HG02759 (cell line): ENCODE results near the gene HYOU1.
"Not testable (repeated sequence)": the region's sequence is repeated elsewhere in the genome, so short reads cannot be mapped to it uniquely, and the experiment has no call there.

Experiments used
- ATAC-seq: cut with Tn5 transposase; IDR thresholded peaks from one replicate; pipeline ENCODE4 v1.9.1; 2021; ENCODE audit warnings: mild to moderate bottlenecking, moderate library complexity; ENCODE audit not compliant: unreplicated experiment

Gene HYOU1

DNA sequence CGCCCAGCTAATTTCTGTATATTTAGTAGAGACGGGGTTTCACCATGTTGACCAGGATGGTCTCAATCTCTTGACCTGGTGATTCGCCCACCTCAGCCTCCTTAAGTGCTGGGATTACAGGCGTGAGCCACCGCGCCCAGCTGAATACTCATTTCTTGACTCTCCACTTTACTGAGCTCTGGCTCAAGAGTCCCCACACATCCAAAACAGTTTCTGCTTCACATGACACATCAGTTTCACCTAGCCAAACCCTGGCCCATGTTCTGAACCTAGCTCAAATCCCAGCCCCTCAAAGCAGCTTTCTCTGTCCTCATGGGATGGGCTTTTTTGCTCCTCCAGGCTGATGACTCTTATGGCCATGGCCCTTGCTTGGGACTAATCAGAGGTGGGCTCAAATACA, 9.8 kb downstream of the HYOU1 start:
- ATAC-seq: no peak

DNA sequence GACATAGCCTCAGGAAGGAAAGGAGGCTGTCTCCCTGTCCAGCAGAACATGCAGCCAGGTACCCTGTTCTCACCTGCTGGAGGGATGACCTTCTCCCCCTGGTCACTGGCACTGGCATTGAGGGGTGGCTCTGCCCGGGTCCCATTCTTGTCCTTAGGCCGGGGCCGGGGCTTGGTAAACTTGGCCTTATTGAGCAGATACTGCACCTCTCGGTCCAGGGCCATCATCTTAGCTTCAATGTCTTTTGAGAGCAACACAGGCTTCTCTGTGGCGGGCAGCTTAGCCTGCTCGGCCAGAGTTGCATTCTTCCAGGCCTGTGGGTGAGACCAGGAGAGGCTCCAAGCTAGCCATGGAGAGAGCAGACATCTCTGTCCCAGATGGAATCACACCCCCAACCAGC, 10.5 kb downstream of the HYOU1 start:
- ATAC-seq: no peak

DNA sequence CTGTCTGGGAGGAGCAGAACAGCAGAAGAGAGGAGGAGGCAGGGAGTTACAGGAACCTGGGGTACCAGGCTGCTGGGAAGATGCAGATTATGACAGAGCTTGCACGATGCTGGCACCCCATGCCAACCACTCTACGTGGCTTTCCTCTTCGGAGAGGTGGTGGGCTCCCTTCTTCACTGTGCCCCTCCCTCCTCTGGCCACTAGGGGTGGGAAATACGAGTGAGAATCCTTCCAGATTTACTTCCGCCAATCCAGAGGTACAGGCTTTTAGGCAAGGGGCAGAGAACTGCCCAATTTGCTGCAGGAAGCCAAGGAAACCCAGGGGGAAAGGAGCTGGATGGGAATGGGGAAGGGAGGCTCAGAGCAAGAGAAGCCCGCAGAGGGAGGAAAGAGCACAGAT, 12.3 kb downstream of the HYOU1 start:
- ATAC-seq: no peak

DNA sequence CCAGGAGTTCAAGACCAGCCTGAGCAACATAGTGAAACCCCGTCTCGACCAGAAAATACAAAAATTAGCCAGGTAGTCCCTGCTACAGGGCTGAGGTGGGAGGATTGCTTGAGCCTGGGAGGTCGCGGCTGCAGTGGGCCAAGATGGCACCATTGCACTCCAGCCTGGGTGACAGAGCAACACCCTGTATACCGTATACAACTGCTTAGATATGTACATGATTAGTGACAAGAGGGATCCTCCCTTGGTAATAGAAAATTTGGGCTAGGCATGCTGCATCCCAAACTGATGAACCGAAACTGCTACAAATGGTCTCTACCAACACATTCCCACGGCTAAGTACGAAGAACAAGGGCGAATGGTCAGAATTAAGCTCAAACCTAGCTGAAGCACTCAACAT, 14.1 kb downstream of the HYOU1 start:
- ATAC-seq: no peak

DNA sequence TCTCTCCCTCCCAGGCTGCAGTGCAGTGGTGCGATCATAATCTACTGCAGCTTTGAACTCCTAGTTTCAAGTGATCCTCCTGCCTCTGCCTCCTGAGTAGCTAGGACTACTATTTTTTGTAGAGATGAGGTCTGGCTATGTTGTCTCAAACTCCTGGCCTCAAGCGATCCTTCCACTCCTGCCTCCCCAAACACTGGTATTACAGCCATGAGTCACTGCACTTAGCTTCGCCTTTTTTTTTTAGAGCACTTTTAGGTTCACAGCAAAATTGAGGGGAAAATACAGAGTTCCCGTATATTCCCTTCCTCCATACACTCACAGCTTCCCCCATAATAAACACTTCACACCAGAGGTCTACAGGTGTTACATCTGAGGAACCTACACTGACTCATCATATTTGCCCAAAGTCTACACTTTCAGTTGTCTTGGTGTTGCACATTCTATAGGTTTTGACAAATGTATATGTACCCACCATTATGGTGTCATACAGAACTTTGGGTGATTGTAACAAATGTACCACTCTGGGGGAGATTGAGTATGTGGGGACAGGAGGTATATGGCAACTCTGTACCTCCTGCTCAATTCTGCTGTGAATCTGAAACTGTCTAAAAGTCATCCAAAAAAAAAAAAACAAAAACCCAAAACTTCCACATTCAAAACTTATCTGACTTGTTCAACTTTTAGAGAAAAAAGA, 15.0 kb downstream of the HYOU1 start:
- no peak for ATAC-seq

DNA sequence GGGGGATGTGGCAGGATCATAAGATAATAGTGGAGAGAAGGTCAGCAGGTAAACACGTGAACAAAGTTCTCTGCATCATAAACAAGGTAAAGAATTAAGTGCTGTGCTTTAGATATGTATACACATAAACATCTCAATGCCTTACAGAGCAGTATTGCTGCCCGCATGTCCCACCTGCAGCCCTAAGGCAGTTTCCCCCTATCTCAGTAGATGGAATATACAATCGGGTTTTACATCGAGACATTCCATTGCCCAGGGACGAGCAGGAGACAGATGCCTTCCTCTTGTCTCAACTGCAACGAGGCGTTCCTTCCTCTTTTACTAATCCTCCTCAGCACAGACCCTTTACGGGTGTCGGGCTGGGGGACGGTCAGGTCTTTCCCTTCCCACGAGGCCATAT, 17.5 kb downstream of the HYOU1 start:
- not testable (repeated sequence) for ATAC-seq

DNA sequence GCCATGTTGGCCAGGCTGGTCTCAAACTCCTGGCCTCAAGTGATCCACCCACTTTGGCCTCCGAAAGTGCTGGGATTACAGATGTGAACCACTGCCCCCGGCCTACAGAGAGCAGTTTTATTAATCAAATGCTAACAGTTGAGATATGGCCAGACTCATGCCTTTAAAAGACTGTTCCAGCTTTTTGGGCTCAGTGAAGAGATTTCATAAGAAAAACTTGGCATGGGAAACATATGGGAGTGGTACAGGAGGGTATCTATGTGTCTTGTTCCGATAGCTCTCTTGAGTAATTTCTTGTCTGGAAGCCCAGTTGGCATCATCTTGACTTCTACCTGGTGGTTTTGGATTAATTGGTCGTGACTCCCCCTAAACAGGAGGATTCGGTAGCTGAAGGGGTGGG, 18.1 kb downstream of the HYOU1 start:
- ATAC-seq: no peak

DNA sequence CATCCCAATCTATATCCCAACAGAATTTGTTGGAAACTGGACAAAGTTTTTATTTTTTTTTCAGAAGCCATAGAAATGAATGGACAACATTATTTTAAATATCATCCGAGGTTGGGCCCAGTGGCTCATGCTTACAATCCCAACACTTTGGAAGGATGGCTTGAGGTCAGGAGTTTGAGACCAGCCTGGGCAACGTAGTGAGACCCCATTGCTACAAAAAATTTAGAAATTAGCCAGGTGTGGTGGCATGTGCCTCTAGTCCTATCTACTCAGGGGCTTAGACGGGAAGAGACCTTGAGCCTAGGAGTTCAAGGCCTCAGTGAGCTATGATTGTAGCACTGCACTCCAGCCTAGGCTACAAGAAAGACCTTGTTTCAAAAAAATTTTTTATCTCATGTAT, 22.2 kb downstream of the HYOU1 start:
- ATAC-seq: no peak

DNA sequence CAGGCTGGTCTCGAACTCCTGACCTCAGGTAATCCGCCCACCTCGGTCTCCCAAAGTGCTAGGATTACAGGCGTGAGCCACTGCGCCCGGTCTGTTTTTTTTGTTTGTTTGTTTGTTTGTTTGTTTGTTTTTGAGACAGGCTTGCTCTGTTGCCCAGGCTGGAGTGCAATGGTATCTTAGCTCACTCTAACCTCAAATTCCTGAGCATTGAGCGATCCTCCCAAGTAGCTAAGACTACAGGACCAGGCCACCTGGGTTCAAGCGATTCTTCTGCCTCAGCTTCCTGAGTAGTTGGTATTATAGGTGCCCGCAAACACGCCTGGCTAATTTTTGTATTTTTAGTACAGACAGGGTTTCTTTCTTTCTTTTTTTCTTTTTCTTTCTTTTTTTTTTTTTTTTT, 23.6 kb downstream of the HYOU1 start:
- not testable (repeated sequence) for ATAC-seq

DNA sequence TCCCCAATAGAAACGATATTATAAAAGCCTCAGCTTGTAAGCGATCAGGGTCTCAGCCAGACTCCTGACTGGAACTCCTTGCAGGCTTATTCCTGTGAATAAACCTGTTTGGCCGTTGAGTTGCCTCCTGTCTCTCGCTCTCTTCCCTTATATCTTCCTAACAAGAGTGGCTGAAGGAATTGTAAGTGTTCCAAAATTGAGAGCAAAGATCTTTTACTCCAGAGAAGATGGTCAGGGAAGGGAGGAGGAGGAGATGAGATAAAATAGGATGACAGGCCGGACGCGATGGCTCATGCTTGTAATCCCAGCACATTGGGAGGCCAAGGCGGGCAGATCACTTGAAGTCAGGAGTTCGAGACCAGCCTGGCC, 25.1 kb downstream of the HYOU1 start:
- no peak for ATAC-seq

DNA sequence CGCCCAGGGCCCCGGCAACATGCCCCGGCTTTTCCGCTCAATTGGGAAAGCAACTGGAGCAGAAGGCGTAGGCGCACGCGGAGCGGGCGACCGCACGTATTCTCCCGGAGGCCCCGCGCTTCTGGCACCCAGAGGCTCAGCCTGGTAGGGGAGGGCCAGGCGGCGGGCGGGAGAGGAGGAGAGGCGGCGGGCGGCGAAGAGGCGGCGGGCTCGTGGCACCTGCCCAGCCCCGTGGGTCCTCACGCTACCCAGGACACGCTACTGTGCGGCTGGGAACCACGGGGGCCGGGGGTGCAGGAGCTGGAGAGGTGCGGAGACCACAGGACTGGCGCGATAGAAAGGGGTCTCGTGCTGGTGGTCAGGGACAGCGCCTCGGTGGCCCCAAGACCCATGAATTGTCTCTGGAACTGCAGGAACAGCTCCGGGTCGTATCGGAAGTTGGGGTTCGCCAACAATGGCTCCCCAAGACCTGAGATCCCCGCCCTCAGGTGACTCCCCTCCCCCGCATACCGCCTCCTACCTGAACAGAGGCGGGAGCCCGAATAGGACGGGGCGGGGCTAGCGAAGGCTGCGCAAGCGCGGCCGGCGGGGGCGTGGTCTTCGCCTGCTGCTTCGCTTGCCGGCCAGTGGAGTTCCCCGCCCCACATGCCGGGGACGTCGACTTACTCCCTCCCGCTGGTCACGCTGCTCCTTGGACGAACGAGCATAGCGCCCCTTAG, 26.5 kb downstream of the HYOU1 start, which contains the start of gene SLC37A4:
SLC37A4 (minus strand) TSS at position 549 of the 719 bp plus-strand sequence.
- peak; percentile 89 for ATAC-seq

DNA sequence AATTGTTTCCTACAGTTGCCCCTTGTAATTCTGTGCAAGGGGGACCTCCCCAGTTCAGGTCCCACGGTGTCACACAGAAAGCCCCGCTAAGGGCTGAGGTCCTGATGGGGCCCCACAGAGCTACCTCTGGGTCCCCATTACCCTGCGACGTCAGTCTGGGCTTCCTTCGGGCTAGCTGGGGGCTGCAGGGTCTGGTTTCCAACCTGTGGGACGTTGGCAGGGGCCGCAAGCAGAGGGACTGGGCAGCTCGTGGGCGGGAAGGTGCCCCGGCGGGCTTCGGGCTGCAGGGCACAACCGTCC, 27.0 kb downstream of the HYOU1 start:
- ATAC-seq: peak; percentile 16

DNA sequence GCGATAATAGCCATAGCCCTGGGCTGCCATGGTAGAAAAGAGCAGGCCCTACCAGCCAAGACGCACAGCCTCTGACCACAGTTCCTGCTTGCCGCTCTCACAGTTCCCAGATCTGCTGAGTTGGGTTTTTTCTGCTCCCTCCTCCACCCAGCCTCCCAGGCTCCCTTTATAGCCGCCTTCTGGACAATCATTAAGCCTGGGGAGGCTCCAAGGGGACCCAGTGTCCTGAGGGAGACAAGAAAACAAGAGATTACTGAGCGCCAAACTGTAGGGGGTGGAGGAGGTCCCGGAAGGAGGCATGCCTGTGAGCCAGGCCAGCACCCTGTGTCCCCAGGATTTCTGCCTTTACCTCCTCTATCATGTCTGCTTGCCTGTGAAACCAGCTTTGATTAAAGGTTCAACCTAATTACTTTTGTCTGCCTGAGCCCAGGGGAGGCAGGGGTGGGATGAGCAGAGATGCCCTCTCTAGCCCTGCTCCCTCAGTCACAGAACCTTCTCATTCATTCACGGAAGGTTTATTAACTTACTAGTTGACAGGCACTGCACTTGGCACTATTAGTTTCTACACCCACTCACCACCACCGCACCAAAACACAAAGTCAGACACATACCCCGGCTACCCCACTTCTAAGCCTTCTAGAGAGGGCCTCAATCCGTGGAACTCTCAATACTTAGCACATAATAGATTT, 27.5 kb downstream of the HYOU1 start:
- peak; percentile 21 for ATAC-seq

DNA sequence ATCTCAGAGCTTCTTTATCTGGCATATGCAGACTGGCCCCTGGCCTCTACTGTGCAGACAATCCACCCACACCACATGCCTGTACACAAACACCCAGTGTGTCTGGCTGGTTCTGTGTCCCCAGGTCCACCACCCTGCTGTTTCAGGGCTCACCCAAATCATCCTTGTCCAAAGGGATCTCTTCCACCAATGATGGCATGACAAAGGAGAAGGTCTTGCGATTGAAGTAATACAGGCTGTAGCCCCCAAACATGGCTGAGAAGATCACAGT, 28.0 kb downstream of the HYOU1 start:
- ATAC-seq: no peak

DNA sequence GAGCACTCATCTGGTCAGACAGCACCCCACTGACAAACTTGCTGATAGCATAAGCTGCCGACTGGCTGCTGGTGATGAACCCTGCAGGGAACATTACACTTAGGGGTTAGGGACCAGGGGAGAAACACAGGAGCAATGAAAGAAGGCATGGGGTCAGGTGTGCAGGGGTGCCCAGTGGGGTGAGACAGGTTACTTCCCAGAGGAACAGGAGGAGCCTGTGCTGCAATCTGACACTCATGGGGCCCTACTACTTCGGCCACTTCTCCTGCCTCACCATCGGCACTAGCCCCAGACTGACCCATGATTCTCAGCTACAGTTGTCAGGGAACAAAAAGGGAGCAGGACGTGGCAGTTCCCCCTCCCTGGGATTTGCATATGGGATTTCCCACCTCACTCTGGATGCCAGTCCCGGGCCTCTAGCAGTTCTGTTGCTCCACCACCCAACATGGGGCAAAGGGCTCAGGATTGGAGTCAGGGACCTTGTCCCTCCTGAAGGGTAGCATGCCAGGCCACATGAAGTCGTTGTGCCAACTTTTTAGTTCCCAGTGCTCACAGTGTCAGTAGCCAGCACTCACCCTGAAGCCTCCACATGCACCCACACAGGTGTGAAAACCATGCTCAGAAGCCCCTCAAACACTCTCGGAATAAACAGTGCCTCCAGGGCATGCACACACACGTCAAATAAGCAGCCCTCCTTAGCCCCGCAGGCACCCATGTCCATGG, 28.5 kb downstream of the HYOU1 start:
- ATAC-seq: no peak

DNA sequence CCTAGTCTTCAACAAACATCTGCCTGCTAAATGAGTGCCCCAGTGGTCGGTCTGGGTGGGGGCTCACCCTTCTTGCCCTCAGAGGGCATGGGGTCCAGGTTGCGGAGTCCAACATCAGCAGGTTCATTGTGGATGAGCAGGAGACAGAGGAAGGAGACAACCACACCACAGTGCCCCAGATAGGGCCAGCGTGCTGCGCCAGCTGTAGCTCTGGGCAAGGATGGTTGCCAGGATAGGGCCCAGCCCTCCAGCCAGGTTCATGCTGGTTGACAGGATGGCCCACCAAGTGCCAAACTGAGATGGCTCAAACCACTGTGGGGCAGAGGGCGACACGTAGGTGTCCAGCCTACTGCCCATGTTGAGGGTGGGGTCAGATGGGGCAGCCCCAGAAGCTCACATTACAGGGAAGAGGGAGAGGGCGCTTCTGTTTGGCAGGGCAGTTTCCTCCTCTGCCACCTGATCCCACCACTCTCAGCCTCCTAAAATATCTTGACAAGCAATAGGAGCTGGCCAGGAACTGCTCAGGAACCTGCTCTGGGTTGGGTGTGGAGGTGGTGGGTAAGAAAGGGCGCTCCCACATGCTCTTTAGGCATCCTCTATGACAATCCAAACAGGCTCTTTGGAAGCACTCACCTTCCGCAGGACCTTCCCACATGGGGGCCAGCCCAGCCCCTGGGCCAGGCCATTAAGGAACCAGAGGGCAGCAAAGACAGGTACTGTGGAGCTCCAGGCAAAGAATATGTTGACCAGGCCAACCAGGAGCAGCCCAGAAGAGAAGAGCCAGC, 29.3 kb downstream of the HYOU1 start:
- ATAC-seq: no peak

DNA sequence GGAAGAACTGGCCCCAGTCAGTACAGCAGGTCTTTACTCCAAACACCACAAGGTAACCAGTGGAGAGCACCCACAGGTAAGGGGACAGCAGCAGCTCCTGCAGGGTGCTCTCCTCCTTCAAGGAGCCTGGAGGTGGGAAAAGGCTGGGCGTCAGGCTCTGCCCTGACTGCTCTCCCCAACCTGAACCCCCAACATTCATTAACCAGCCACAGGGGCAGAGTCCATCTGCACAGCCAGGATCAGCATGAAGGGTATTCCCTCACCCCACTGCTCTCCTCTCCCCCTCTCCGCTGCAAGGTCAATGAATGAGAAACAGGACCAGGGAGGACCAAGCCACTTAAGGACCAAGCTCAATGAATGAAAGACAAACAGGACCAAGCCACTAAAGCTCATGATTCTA, 30.0 kb downstream of the HYOU1 start:
- no peak for ATAC-seq

DNA sequence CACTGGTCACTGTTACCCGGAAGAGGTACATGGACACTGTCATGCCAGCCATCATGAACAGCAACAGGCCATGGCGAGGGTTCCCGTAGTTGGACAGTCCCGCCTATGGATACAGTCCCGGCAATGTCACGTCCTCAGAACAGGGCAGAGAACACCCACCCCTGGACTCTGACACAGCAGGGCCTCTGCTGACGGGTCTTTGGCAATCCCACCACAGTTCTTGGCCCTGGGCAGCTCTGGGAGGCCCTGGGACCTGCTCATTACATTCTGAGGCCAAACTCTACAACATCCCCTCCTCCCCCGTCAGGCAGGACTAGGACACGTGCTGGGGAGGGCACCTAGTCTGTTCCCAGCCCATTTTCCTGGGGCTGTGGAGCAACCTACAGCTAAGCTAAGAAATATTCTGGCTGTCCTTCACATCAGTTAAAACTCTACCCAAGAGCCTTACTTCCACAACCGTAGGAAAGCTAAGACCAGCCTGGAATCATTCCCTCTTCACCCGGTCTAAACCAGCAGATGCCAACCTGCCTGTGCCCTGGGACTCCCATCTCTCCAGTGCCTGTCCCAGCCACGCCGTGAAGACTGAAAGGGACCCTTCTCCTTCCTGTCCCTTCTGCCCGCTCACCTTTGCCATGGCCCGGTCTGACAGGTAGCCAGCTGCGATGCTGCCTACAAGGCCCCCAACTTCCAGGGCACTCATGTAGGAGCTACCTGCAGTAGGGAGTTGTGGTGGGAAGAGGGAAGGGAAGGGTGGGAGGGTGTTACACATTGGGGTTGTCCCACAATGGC, 30.8 kb downstream of the HYOU1 start:
- ATAC-seq: no peak

DNA sequence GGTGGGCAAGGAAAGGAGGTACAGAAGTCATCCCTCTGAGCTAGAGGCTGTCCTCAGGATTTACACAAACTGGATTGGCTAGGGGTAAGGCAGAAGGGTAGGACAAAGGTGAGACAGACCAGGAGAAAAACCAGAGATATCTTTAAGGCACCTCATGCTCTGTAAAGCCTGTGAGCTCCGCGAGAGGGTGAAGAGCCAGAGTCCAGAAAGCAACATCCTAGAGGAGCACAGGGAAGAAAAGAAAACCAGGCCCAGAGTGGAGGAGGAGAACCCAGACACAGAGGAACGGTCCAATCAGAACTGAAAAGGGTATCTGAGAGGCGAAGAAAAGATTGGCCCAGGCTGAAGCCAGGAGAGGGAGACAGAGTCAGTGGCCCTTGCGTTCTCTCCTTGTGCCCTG, 31.5 kb downstream of the HYOU1 start:
- no peak for ATAC-seq

DNA sequence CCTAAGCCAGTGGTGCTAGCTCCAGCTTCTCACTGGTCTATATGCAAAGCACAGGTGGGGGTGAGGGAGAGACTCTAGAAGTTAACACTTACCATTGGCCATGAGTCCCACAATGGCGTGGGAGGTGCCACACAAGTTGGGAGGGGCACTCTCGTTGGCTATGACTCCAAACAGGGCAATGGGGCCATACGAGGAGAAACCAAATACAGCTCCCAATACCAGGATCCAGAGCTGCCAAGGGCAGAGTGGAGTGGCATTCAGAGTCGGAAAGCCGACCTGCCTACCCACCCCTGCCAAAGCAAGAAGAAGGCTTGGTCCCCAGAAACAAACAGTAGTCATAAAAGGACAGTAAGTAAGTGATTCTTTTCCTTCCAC, 31.9 kb downstream of the HYOU1 start:
- ATAC-seq: no peak
